Measurements from ENCODE around the gene IL1RAPL2. TPM values are rescaled to one million over a fixed set of nuclear protein-coding genes. Genes with fewer than 3 reads are reported as not detected.

IL1RAPL2 gene
- total and polyA plus RNA-seq, 2 of the 8 experiments (the other 6 are each of a cell fraction or from before 2014, with no cell fraction given): 0.20 to 1.3 TPM

DNA sequence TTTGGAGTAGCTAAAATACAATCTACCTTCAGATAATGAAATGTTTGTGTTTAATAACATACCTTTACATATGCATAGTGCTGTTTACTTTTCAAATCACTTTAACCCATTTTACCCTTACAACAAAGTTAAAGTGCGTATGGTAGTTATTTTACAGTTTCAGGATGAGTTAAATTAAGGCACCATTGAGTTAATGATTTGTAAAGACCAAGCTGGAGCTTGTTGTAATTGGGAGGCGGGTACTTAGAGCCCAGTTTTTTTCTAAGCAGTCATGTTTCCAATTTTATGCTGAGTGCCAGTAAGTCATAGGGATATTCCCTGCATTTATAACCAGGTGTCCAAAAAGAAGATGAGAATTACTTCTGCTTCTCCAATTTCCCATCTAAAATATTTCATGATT lies 1172.2 kb downstream of the IL1RAPL2 start:
- no peaks in the 10 kb centered on the region for H3K79me2 ChIP-seq (ENCODE audit: control insufficient read depth in 1 of 2, insufficient read depth in 2 of 2, low read length in 2 of 2)
- POLR2A ChIA-PET (ENCODE audit: partially characterized antibody): no interaction called here
- H3K9me3 ChIP-seq (ENCODE audit: insufficient read depth in 2 of 2, low read depth in 1 of 2, low read length in 1 of 2): no peaks in the 10 kb centered on the region
- no peaks in the 10 kb centered on the region for H4K20me1 ChIP-seq (replicated peaks in 1 of 2; ENCODE audit: control insufficient read depth in 1 of 2, insufficient read depth in 2 of 2, low read length in 2 of 2)
- no peak overlapping the region for H3K18ac ChIP-seq (ENCODE audit: extremely low read depth, low read length)
- no peak overlapping the region for H4K8ac ChIP-seq (ENCODE audit: extremely low read depth, insufficient read depth, low read length)
- no peak overlapping the region for H2BK20ac ChIP-seq (ENCODE audit: low read length)
- 92% methylated on average over 2 of the region's 2 CpGs; no CpG with 5 or more reads in 1 of the 2 experiments for WGBS, 2 experiments (ENCODE audit: extremely low coverage in 1 of 2, insufficient coverage in 1 of 2, insufficient read length in 1 of 2, insufficient replicate concordance in 2 of 2, low coverage in 1 of 2, low lambda C conversion rate in 2 of 2, missing lambda C conversion rate in 1 of 2)
- no peak overlapping the region for H4K5ac ChIP-seq (ENCODE audit: insufficient read length, low read depth, low read length)
- no peak for FAIRE-seq
- H2AK5ac ChIP-seq (ENCODE audit: low read depth, low read length): no peak overlapping the region
- no peaks in the 10 kb centered on the region for H3K4me1 ChIP-seq (replicated peaks in 1 of 4; ENCODE audit: control insufficient read depth in 3 of 4, insufficient read depth in 4 of 4, low read length in 3 of 4)
- no peak overlapping the region for H3K9ac ChIP-seq (replicated peaks in 1 of 4; ENCODE audit: extremely low read depth in 1 of 4, low read depth in 3 of 4, low read length in 3 of 4)
- H3K27ac ChIP-seq (ENCODE audit: low read depth, low read length): no peak overlapping the region
- no peaks in the 10 kb centered on the region for H3K36me3 ChIP-seq (ENCODE audit: control insufficient read depth in 2 of 4, insufficient read depth in 4 of 4, low read length in 3 of 4)
- H2BK12ac ChIP-seq (ENCODE audit: low read depth, low read length): no peak overlapping the region
- no peaks in the 10 kb centered on the region for H3K27me3 ChIP-seq (replicated peaks in 1 of 4; ENCODE audit: control insufficient read depth in 3 of 4, extremely low read depth in 1 of 4, insufficient read depth in 3 of 4, low read length in 3 of 4)
- H4K91ac ChIP-seq (replicated peaks; ENCODE audit: insufficient read length, low read length): no peak overlapping the region
- no peak overlapping the region for H3K56ac ChIP-seq (replicated peaks; ENCODE audit: insufficient read length, low read depth, low read length)
- no peak overlapping the region for H3K23ac ChIP-seq (ENCODE audit: insufficient read length)
- H3K14ac ChIP-seq (ENCODE audit: insufficient read length): no peak overlapping the region
- H3K79me1 ChIP-seq (ENCODE audit: low read depth, low read length): no peaks in the 10 kb centered on the region
- CTCF ChIA-PET (ENCODE audit: partially characterized antibody): no interaction called here
- DNase-seq (ENCODE audit: low read depth in 1 of 2, low spot score in 2 of 2): no peak
- TF ChIP-seq ASH2L (IDR thresholded peaks at IDR 0.05; ENCODE audit: low read length) (no peak), KDM1A (IDR thresholded peaks at IDR 0.05; ENCODE audit: borderline replicate concordance, low read length) (no peak), FOSL1 (IDR thresholded peaks at IDR 0.05; ENCODE audit: insufficient read depth, low read depth, low read length) (no peak), SP2 (IDR thresholded peaks at IDR 0.05; ENCODE audit: low read length) (no peak), TAF7 (optimal IDR thresholded peaks at IDR 0.05; ENCODE audit: borderline replicate concordance, low read depth, low read length) (no peak)
- TF ChIP-seq, protein P1, sequence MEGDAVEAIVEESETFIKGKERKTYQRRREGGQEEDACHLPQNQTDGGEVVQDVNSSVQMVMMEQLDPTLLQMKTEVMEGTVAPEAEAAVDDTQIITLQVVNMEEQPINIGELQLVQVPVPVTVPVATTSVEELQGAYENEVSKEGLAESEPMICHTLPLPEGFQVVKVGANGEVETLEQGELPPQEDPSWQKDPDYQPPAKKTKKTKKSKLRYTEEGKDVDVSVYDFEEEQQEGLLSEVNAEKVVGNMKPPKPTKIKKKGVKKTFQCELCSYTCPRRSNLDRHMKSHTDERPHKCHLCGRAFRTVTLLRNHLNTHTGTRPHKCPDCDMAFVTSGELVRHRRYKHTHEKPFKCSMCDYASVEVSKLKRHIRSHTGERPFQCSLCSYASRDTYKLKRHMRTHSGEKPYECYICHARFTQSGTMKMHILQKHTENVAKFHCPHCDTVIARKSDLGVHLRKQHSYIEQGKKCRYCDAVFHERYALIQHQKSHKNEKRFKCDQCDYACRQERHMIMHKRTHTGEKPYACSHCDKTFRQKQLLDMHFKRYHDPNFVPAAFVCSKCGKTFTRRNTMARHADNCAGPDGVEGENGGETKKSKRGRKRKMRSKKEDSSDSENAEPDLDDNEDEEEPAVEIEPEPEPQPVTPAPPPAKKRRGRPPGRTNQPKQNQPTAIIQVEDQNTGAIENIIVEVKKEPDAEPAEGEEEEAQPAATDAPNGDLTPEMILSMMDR (IDR thresholded peaks at IDR 0.05; ENCODE audit: control extremely low read depth in 1 of 3, insufficient read depth in 1 of 3, low read depth in 1 of 3, low read length in 3 of 3): no peak
- no peak overlapping the region for H2BK120ac ChIP-seq (replicated peaks; ENCODE audit: low read depth, low read length)
- H2AFZ ChIP-seq (ENCODE audit: low read length): no peak overlapping the region
- no peaks in the 10 kb centered on the region for H3K23me2 ChIP-seq (ENCODE audit: low read depth, low read length)
- no peak overlapping the region for H2BK15ac ChIP-seq (ENCODE audit: low read length)
- H2BK5ac ChIP-seq (ENCODE audit: low read depth, low read length): no peak overlapping the region
- H3K4ac ChIP-seq (replicated peaks; ENCODE audit: insufficient read length, low read depth, low read length): no peak overlapping the region
- no peak overlapping the region for H3K4me3 ChIP-seq (ENCODE audit: extremely low read depth in 1 of 4, insufficient read depth in 2 of 4, low read depth in 3 of 4, low read length in 4 of 4)
- H3K4me2 ChIP-seq (ENCODE audit: insufficient read depth in 1 of 2, low read depth in 2 of 2, low read length in 2 of 2): no peak overlapping the region

All from H1 (cell line).